NCI-H82 treated with DMSO at 0.1 percent for 48 hours (cell line): ENCODE data around the gene CELF2.

Source experiments
- DNase-seq: peaks from one replicate; lab custom pipeline; 2025; ENCODE audit not compliant: unreplicated experiment; lab: John Stamatoyannopoulos, UW

Gene CELF2

DNA sequence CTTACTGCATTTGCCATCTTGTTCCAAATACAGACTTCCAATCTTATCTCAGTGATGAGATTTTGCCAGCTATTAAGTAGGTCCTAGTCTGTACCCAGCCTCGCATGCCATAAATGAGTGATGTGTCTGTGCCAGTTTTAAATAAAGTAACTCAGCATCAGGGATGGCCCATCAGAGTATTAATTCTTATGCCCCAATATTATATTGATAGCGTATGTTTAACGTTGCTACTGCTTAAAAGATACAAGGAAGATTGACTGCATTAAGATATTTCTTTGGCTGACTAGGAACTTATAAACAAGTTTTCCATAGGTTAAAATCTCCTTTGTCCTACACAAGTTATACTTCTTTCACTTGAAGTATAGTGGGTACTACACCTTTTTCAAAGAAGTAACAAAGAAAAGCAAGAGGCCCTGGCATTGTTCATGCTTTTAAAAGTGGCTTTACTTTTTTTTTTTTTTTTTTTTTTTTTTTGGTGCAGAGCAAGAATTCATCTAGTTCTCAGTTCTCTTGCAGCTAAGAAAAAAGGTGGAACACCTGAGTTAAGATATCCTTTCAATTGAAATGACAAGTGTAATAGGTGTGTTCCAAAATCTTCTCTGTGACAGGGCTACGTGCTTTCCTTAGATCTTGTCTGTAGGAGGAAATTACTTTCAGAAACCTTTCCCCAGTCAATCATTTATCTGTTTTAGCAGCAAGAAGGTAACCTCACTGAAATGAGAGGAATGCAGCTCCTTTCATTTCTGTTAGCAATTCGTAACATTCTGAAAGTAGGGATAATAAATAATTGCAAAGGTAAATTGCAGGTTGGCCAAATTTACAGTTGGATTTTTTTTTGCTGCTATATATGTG lies 245.0 kb downstream of the CELF2 start:
- DNase-seq, result no peak

DNA sequence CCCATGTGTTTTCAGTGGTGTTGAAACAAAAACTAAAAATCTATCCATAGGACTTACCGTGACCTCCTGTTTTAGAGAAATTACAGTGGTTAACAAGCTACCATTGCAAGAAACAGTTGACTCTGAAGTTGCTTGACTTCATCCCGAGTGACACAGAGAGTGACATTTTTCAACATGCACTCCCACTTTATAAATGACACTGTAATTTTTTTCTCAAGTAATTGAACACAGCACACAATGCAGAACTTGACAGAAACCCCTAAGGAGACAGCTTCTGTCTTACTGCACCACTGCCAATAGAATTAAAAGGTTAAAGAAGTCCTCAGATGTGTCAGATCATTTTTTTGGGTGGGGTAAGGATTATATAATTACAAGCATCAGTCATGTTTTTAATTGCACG lies 246.1 kb downstream of the CELF2 start:
- DNase-seq, result no peak

DNA sequence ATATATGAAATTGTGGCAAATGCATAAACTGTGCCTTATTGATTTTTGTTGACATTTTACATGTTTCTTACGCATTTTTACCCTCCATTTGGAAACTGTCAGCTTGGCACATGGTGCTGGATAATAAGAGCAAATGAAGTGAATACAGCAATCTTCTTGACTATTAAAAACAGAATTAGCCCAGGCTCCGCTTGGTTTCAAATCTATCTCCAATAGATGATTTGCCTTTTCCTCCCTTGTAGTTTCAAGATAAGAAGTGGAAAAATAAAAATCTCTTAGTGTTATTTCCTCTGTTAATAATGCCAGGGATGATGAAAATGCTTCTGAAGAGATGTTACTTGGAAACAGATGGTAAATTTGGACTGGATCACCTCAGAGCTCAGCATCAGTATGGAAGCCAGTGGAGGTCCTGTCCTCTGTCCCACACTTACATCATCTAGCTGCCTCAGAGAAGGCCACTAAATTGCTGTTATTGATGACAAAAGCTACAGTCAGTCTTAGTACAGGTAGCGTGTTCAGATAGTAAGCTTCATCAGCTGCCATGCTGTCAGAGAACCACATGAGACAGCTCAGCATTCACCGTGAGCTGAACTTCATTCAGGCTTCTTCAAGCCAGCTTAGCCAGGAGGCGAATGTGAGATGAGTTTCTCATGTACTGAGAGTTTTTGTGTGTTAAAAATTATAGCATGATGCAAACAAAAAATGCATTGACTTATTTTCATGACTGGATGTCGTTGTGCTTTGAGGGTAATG lies 246.8 kb downstream of the CELF2 start:
- DNase-seq, result no peak

DNA sequence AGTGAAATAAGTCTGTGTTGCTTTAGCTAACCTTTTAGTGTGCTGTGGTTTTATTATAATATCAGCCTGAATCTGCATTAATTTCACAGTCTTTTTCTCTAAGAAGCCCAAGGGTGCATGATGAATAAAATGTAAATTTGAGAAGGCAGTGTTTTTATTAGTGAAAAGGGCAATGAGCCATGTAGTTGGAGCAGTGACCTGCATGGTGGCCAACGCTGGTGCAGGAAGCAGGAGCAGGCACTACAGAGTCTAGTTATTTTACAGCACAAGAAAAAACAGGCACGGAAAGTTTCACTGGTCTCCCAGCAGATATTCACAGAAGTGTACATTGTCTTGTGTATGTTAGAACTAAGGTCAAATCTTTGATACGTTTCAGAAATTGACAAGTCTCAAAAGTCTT lies 247.8 kb downstream of the CELF2 start:
- no peak for DNase-seq

DNA sequence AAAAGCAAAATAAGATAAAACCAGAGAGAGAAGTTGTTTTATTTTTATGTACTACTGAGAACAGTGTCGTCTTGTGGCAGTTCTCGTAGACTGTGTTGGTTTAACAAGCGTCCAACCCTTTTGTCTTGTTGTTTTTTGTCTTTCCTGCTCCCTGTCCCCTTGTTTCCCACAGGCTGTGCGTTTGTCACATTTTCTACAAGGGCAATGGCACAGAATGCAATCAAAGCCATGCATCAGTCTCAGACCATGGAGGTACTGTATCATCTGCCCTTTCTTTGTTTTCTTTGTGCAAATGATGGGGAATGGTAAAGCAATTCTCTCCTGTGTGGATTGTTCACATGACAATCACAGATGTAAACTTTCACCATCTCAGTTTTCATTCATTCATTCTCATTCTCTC lies 248.8 kb downstream of the CELF2 start:
- DNase-seq, result no peak

DNA sequence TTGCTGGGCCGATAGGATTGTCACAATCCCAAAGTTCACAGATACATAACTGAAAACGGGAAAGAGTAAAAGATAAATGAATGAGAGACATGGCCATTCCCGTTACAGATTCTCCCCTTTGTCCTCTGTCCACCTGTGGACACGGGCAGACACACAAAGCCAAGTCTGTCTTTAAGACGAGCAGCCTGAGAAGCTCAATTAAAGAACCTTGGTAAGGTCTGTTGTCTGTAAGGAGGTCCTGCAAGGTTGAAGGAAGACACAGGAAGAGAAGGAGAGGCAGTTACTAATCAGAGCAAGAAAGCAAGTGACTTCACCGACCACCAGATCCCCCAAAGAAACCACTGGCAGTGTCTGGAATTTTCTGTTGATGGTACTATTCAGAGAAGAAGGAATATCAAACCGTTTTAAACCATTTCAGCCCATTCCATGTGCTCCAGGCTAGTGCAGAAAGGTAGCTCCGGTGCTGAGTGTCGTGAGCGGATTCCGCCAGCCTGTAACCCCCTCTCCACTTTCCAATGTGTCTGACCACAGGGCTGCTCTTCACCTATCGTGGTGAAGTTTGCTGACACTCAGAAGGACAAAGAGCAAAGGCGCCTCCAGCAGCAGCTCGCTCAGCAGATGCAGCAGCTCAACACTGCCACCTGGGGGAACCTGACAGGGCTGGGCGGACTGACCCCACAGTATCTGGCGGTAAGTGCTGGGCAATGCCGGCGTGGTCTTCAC lies 252.6 kb downstream of the CELF2 start:
- DNase-seq, result no peak

DNA sequence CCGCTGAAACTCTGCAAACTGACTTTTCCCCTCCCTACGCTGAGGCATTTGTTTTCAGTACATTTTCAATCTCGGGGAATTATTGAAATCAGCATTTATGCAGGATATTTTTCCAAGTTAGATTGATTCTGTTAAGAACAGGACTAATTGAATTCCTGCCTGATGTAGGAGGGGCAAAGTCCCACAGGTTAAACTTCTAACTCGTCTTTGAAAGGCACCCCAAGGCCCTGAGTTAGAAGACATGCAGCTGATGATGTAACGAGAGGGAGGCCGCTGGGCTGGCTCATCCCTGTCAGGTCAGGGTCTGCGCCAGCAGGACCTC lies 253.1 kb downstream of the CELF2 start:
- DNase-seq, result no peak

DNA sequence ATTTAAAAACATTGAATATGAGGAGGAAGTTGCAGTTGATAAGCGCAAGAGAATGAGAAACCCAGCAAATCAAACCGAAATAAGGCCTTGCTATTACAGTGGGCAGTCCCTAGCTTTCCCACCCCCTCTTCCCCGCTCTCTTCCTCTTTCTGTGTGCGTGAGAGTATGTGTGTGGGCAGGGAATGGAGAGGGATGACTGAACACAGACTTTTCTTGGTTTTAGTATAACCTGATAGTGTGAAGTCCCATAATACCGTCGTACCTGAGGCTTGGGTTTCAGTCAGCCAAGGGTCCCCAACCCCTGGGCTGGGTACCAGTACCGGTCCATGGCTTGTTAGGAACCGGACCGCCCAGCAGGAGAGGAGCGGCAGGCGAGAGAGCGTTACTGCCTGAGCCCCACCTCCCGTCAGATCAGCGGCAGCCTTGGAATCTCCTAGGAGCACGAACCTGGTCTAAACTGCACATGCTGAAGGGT lies 255.3 kb downstream of the CELF2 start:
- no peak for DNase-seq

DNA sequence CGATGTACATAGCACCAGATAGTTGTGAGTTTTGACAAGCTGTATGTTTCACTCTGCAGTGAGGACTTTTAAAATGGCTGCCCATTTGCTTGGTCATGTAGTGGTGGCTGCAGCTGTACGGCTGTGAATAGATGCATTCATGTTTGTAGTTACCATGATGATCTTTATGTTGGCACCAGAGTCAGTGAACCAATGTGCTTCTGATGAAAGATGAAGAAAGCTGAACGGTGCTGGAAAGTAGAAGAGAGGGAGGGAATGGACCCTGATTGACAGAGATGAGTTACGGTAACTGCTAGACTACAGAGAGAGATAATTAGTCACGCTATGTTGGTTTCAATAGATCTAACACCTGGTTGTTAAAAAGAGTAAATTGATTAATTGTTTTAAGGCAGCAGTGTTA lies 256.8 kb downstream of the CELF2 start:
- DNase-seq, result no peak

DNA sequence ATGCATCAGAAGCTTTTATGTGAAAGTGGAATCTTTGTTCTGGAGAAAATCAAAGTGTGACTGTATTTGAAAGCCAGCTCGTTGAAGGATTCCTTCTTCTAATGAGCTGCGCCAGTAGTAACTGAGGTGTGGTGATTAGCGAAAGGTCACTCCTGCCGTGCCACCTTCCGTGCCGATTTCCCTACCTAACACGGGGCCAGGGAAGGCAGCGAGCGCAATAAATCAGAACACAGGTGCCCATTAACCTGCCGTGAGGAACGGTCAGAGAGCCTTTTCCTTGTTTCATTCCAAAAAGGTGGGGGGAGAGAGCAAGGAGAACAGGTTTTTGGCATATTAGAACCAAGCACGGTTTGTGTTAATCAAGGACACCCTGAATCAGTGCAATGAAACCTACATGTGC lies 258.0 kb downstream of the CELF2 start:
- DNase-seq, result no peak

DNA sequence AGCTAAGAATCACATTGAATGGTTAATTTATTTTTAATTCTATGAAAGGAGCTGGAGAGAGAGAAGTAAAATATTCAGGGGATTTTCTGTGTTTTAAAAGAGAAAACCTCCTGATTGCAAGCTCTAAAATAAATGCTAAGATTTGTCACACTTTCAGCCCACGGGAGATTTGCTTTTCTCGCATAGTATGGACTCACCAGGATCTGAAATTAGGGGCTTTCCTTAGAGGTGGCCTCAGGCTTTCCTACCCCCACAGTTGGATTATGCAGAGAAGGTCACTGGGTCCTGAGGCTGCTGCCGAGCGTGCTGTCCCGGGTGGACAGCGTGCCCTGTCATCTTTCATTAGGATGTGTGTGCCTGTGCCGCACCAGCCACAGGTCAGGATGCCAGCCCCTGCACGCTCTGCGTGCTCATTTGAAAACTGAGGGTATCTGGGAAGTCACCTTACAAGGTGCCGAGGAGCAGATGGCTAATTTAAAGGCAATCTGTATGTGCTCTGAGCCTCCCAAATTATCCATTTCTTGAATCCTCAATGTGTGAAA lies 258.8 kb downstream of the CELF2 start:
- DNase-seq, result no peak

DNA sequence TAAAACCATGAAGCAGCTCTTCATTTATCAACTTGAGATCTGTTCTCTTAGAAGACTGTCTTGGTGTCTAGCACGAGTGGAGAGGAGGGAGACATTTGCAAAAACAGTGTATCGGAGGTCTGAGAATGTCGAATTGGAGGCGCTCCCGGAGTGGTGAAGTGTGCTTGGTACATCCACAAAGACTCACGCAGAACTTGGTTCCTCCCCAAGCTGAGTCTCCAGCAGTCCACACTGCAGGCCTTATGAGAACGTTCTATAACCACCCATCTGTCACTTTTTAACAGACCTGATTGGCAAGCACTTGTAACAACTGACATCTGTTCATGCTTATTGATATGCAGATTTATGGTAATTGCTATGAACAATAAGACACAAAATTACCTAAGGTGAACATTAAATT lies 261.6 kb downstream of the CELF2 start:
- DNase-seq, result no peak

DNA sequence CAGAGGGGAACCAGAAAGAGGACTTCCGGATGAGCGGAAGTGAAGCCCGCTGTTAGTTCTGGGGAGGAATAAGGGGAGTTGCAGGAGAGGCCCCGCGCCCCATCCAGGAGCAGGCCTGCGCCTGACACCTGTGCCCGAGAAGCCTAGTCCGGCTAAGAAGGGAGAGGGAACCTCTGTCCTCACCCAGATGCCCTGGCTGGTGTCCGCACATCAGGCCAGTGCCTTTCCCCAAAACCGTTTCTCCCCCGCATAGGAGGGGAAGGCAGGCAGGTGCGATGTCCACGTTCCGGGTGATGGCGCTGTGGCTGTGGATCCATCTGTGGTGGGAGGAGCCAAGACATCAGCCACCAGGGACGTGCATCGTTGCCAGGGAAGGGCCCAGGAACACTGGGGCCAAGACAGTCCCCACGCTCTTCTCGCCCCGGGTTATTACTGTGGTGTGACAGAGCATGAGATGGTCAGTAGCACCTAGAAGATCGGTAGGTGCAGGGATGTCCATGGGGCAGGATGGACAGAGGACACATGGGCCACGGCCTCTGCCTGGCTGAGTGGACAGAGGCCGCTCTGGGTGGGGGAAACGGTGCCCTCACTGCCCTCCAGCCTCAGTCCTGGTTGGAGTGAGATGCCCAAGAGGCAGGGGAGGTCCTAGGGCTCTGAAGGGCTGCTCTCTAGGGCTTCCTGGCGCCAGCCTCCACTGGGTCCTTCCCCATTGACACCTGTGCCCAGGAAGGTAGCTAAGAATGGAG lies 262.7 kb downstream of the CELF2 start:
- DNase-seq, result no peak

DNA sequence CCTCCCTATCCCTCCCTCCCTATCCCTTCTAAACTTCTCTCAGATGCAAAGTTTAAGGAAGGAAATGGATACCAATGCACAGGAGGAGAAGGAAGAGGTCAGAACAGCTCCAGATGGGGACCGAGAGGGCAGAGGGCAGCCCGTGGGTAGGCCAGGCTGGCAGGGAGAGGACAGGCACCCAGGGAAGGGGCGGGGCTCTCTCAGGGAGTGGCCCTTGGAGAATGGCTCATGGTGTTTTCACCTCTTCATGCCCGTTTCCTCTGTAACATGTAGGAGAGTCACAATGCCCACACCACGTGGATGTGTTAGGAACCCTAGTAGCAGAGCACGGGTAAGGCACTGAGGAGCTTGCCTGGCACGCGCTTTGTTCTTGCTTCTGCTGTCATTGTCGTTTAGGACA lies 264.5 kb downstream of the CELF2 start:
- no peak for DNase-seq

DNA sequence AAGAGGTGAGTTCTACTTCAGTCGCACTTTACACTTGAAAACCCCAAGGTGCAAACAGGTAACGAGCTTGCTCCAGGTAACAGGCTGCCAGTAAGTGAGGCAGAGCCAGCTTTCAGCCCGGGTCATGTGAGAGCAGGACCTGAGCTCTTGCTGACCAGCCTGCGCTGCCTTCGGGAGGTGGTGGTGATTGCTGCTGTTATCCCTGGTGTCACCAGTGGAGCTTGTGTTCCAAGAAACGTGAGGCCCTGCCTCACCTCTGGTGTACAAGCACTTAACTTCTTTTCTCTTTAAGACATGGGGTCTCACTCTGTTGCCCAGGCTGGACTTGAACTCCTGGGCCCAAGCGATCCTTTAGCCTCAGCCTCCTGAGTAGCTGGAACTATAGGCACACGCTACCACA lies 265.0 kb downstream of the CELF2 start:
- DNase-seq, result no peak

DNA sequence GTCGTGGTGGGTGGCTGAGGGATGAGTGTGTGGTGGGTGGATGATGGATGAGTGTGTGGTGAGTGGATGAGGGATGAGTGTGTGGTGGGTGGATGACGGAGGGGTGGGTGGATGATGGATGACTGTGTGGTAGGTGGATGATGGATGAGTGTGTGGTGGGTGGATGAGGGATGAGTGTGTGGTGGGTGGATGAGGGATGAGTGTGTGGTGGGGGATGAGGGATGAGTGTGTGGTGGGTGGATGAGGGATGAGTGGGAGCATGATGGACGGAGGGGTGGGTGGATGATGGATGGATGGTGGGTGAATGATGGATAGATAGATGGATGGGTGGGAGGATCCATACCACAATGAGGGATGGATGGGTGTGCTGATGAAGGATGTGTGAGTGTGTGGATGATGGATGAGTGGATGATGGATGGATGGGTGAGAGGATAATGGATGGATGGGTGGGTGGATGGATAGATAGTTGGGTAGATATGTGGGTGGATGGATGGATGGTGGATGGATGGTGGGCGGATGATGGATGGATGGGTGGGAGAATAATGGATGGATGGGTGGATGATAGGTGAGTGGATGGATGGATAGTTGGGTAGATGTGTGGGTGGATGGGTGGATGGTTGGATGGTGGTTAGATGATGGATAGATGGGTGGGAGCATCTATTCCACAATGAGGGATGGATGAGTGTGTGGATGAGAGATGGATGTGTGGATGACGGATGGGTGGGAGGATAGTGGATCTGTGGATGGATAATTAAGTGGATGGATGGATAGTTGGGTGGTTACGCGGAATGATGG lies 266.8 kb downstream of the CELF2 start:
- no peak for DNase-seq

DNA sequence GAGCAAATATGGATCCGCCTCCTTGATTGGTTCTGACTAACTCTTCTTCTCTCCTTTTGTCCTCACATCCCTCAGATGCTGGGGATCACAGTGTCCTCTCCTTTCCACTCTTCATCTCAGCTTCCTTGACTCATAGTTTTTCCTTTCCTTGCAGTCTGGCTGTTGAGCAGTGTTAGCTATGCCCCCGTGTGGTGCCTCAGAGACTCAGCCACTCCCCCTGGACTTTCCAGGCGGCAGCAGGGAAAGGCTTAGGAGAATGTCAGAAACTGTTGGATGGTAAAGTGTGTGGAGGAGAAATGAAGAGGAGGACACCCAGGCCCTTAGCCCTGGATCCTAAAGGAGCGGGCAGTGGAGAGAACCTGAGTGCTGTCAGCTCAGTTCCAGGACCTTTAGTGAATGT lies 267.5 kb downstream of the CELF2 start:
- DNase-seq, result no peak

DNA sequence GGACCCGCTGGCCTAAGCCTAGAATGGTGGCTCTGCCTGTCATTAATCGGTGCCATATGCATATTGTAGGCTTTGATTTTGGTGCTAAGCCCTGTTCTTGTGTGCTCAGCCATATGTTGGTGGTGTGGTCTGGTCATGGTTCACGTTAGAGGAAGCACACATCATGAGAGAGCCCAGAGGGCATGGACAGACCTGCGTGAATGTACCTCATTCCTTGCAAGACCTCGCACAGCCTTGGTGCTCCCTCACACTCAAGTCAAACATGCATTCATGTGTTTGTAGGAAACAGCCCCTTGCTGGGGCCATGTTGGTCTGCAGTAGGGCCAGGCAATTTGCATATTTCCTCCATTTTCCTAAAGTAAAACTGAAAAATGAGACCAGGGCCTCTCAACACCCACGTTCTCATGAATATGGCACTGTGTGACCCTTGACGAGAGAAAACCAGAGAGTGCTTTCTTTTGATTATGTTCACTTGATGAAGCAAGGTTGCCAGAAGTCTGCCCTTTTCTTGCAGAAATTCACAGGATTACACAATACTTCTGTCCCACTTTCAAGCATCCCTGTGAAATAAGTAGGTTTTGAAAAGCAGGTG lies 268.7 kb downstream of the CELF2 start:
- DNase-seq, result no peak

DNA sequence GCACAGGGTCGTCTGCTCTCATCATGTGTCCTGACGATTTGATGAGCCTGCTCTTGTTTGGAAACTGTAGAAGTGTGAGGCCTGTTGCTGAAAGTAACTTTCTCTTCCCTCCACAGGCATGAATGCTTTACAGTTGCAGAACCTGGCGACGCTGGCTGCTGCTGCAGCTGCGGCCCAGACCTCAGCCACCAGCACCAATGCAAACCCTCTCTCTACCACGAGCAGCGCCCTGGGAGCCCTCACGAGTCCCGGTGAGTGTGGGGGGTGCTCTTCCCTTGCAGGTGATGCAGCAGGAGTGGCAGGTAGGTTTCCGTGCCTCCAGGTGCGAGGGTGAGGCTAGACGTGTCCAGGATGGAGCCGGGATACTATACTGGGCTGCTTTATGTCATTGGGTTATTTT lies 270.6 kb downstream of the CELF2 start:
- no peak for DNase-seq
